Measurements from ENCODE around the gene SCFD2. TPM values are rescaled to one million over a fixed set of nuclear protein-coding genes. Genes with fewer than 3 reads are reported as not detected.

SCFD2 gene
- total RNA-seq, 1 experiment from 2014 or later = 12.4 TPM

DNA sequence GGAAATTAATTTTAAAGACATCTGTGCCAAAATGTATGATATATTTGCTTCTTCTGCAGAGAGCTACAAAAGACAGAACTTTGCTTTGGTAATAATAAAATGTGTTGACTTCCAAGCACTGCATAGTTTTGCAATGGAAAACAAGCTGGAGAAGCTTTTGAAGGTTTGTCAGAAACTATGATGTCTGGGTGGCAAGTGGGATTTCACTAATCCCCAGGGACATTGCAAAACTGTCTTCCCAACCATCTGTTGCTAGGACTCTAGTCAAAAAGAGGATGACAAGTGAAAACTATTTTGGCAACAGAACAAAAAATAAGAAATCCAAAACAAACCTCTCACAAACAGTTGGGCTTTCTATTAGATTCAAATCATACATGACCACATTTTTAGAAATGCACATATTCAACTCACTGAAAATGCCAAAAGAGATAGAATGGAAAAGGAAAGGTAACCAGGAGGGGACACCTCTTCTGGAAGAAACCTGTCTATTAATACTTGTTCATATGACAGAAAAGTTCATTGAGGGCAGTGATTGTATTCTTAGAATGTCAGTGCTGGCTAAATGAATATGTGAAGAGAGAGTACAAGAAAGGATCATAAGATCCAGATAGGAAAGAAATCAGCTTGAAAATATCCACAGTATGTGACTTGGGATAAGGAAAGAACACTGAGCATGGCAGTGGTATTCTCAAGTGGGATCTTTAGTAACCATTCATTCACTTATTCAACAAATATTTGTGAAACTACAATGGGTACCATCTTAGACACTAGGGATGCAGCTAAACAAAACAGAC is 275.7 kb downstream of the SCFD2 start (continued):
- TF ChIP-seq, protein P1, sequence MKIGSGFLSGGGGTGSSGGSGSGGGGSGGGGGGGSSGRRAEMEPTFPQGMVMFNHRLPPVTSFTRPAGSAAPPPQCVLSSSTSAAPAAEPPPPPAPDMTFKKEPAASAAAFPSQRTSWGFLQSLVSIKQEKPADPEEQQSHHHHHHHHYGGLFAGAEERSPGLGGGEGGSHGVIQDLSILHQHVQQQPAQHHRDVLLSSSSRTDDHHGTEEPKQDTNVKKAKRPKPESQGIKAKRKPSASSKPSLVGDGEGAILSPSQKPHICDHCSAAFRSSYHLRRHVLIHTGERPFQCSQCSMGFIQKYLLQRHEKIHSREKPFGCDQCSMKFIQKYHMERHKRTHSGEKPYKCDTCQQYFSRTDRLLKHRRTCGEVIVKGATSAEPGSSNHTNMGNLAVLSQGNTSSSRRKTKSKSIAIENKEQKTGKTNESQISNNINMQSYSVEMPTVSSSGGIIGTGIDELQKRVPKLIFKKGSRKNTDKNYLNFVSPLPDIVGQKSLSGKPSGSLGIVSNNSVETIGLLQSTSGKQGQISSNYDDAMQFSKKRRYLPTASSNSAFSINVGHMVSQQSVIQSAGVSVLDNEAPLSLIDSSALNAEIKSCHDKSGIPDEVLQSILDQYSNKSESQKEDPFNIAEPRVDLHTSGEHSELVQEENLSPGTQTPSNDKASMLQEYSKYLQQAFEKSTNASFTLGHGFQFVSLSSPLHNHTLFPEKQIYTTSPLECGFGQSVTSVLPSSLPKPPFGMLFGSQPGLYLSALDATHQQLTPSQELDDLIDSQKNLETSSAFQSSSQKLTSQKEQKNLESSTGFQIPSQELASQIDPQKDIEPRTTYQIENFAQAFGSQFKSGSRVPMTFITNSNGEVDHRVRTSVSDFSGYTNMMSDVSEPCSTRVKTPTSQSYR (CRISPR knock-in tag; IDR thresholded peaks at IDR 0.05) = no peak
- TF ChIP-seq PRRX2 (CRISPR knock-in tag; IDR thresholded peaks at IDR 0.05) (no peak), NFATC4 (CRISPR knock-in tag; IDR thresholded peaks at IDR 0.05) (no peak), HMGA2 (CRISPR knock-in tag; IDR thresholded peaks at IDR 0.05) (no peak), RELA (CRISPR knock-in tag; IDR thresholded peaks at IDR 0.05; ENCODE audit: borderline replicate concordance) (no peak), OVOL2 (CRISPR knock-in tag; IDR thresholded peaks at IDR 0.05; ENCODE audit: borderline replicate concordance) (no peak), JAZF1 (CRISPR knock-in tag; IDR thresholded peaks at IDR 0.05) (no peak)

DNA sequence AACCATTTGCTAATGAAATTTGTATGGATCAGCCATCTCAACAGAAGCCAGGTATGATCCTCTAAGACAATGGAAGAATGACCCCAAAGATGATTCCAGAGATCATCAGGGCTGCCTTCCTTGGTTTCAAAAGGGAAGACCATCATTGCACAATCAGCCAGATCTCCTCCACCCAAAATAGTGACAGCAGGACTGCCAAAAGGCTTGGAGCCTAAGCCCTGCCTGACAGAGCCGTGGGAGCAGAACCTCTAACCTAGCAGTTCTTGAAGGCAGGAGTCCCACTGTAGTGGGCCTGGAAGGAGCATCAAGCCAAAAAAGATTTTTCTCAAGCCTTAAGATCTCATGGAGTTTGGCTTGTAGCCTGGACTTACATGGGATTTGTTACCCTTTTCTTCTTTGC is 277.7 kb downstream of the SCFD2 start:
- no peaks in the 10 kb centered on the region for H3K4me1 Mint-ChIP-seq
- DNase-seq (ENCODE audit: low spot score) (no peak), ATAC-seq (no peak)
- H3K36me3 Mint-ChIP-seq = peaks cover 23% of the 10 kb centered on the region
- POLR2A ChIA-PET = no interaction called here
- CTCF ChIA-PET = no interaction called here
- H3K27me3 Mint-ChIP-seq (ENCODE audit: low read depth) = no peaks in the 10 kb centered on the region; the same call in 1 of the 2 replicates
- H3K4me3 Mint-ChIP-seq = no peak overlapping the region
- TF ChIP-seq, protein P2, sequence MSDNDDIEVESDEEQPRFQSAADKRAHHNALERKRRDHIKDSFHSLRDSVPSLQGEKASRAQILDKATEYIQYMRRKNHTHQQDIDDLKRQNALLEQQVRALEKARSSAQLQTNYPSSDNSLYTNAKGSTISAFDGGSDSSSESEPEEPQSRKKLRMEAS (CRISPR knock-in tag; IDR thresholded peaks at IDR 0.05) = no peak
- TF ChIP-seq FOXK1 (CRISPR knock-in tag; IDR thresholded peaks at IDR 0.05) = no peak
- no peak for TF ChIP-seq ZNF263 (CRISPR knock-in tag; IDR thresholded peaks at IDR 0.05; ENCODE audit: low read depth)
- H3K27ac Mint-ChIP-seq = no peak overlapping the region
- H3K9me3 Mint-ChIP-seq = peaks cover 40% of the 10 kb centered on the region

DNA sequence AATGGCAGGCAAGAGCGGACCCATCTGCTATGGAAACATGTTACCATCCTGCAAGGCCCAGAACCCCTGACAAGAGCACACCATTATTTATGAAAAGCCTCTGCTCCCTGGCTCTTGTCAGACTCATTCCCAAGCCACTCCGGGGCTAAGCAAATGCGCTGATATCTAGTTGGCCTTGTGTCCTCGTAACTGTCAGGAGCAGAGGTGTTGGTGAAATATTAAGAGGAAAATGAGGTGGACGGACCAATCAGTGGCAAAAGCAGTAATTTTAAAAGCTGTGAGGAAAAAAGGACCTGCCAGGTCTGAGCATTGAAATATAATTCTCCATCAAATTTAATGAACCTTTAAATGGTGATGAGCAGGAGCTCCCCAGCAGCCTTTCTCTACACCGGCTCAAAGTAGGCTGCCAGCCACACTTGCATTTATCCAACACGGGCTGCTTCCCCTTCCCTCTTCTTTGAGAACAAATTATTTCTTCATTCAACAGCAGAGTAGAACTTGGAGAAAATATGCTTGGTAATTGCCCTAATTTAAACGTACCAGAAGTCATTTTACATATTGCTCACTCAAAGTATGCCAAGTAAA is 289.4 kb downstream of the SCFD2 start:
- DNase-seq (ENCODE audit: low spot score) (no peak), ATAC-seq (no peak)
- POLR2A ChIA-PET = no interaction called here
- no peaks in the 10 kb centered on the region; the same call in 1 of the 2 replicates for H3K27me3 Mint-ChIP-seq (ENCODE audit: low read depth)
- H3K4me3 Mint-ChIP-seq = no peak overlapping the region
- no peak overlapping the region for H3K27ac Mint-ChIP-seq
- peaks cover 13% of the 10 kb centered on the region for H3K4me1 Mint-ChIP-seq
- CTCF ChIA-PET = no interaction called here
- no peaks in the 10 kb centered on the region for H3K9me3 Mint-ChIP-seq
- H3K36me3 Mint-ChIP-seq = no peaks in the 10 kb centered on the region
- TF ChIP-seq ZNF138 (CRISPR knock-in tag; conservative IDR thresholded peaks at IDR 0.05) (no peak), FOXJ3 (CRISPR knock-in tag; IDR thresholded peaks at IDR 0.05; ENCODE audit: borderline replicate concordance) (no peak), ESRRA (CRISPR knock-in tag; IDR thresholded peaks at IDR 0.05; ENCODE audit: borderline replicate concordance) (no peak), PRRX2 (CRISPR knock-in tag; IDR thresholded peaks at IDR 0.05) (no peak), NR2C2 (CRISPR knock-in tag; IDR thresholded peaks at IDR 0.05) (no peak)
- TF ChIP-seq, protein P1 (CRISPR knock-in tag; IDR thresholded peaks at IDR 0.05) = no peak
- TF ChIP-seq, protein P3, sequence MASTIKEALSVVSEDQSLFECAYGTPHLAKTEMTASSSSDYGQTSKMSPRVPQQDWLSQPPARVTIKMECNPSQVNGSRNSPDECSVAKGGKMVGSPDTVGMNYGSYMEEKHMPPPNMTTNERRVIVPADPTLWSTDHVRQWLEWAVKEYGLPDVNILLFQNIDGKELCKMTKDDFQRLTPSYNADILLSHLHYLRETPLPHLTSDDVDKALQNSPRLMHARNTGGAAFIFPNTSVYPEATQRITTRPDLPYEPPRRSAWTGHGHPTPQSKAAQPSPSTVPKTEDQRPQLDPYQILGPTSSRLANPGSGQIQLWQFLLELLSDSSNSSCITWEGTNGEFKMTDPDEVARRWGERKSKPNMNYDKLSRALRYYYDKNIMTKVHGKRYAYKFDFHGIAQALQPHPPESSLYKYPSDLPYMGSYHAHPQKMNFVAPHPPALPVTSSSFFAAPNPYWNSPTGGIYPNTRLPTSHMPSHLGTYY (CRISPR knock-in tag; IDR thresholded peaks at IDR 0.05) = no peak
- TF ChIP-seq, protein P4, sequence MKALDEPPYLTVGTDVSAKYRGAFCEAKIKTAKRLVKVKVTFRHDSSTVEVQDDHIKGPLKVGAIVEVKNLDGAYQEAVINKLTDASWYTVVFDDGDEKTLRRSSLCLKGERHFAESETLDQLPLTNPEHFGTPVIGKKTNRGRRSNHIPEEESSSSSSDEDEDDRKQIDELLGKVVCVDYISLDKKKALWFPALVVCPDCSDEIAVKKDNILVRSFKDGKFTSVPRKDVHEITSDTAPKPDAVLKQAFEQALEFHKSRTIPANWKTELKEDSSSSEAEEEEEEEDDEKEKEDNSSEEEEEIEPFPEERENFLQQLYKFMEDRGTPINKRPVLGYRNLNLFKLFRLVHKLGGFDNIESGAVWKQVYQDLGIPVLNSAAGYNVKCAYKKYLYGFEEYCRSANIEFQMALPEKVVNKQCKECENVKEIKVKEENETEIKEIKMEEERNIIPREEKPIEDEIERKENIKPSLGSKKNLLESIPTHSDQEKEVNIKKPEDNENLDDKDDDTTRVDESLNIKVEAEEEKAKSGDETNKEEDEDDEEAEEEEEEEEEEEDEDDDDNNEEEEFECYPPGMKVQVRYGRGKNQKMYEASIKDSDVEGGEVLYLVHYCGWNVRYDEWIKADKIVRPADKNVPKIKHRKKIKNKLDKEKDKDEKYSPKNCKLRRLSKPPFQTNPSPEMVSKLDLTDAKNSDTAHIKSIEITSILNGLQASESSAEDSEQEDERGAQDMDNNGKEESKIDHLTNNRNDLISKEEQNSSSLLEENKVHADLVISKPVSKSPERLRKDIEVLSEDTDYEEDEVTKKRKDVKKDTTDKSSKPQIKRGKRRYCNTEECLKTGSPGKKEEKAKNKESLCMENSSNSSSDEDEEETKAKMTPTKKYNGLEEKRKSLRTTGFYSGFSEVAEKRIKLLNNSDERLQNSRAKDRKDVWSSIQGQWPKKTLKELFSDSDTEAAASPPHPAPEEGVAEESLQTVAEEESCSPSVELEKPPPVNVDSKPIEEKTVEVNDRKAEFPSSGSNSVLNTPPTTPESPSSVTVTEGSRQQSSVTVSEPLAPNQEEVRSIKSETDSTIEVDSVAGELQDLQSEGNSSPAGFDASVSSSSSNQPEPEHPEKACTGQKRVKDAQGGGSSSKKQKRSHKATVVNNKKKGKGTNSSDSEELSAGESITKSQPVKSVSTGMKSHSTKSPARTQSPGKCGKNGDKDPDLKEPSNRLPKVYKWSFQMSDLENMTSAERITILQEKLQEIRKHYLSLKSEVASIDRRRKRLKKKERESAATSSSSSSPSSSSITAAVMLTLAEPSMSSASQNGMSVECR (CRISPR knock-in tag; IDR thresholded peaks at IDR 0.05; ENCODE audit: borderline replicate concordance) = no peak
- TF ChIP-seq, protein P5, sequence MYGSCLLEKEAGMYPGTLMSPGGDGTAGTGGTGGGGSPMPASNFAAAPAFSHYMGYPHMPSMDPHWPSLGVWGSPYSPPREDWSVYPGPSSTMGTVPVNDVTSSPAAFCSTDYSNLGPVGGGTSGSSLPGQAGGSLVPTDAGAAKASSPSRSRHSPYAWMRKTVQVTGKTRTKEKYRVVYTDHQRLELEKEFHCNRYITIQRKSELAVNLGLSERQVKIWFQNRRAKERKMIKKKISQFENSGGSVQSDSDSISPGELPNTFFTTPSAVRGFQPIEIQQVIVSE (CRISPR knock-in tag; IDR thresholded peaks at IDR 0.05; ENCODE audit: borderline replicate concordance) = no peak
- TF ChIP-seq, protein P6, sequence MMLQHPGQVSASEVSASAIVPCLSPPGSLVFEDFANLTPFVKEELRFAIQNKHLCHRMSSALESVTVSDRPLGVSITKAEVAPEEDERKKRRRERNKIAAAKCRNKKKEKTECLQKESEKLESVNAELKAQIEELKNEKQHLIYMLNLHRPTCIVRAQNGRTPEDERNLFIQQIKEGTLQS (CRISPR knock-in tag; conservative IDR thresholded peaks at IDR 0.05) = no peak

Measured in WTC11 (cell line).